ENCODE measurements around the gene MAZ.
"Not testable (repeated sequence)": the region's sequence is repeated elsewhere in the genome, so short reads cannot be mapped to it uniquely, and the experiment has no call there.

MAZ gene

GRCh38 chr16:29825145-29826044, 19.1 kb downstream of the MAZ start:
- peak; percentile 81 for DNase-seq

- DNase-seq = no peak
These were observed 20.0 kb downstream of the MAZ start for GRCh38 chr16:29826342-29826695.

- DNase-seq = no peak
These were observed 24.4 kb downstream of the MAZ start for GRCh38 chr16:29830774-29831173.

- DNase-seq = no peak
These were observed 25.2 kb downstream of the MAZ start for GRCh38 chr16:29831490-29831889.

- DNase-seq = not testable (repeated sequence)
These were observed 26.9 kb downstream of the MAZ start for GRCh38 chr16:29833219-29833618.

GRCh38 chr16:29834079-29834478, 27.8 kb downstream of the MAZ start:
- DNase-seq = no peak

GRCh38 chr16:29835926-29836325, 29.6 kb downstream of the MAZ start:
- DNase-seq = no peak

GRCh38 chr16:29836623-29837022, 30.3 kb downstream of the MAZ start:
- DNase-seq = no peak

GRCh38 chr16:29837841-29838240, 31.5 kb downstream of the MAZ start:
- no peak for DNase-seq

GRCh38 chr16:29839822-29840221, 33.5 kb downstream of the MAZ start:
- no peak for DNase-seq

- DNase-seq = no peak
These were observed 33.9 kb downstream of the MAZ start for GRCh38 chr16:29840240-29840639.

GRCh38 chr16:29841631-29842030, 35.3 kb downstream of the MAZ start:
- DNase-seq = no peak

GRCh38 chr16:29842732-29843346, 36.5 kb downstream of the MAZ start:
- DNase-seq = no peak

- no peak for DNase-seq
These were observed 37.6 kb downstream of the MAZ start for GRCh38 chr16:29843931-29844330.

GRCh38 chr16:29844575-29845331, 38.4 kb downstream of the MAZ start:
- no peak for DNase-seq

GRCh38 chr16:29845656-29846055, 39.3 kb downstream of the MAZ start:
- DNase-seq = no peak

- DNase-seq = peak; percentile 45
These were observed 42.3 kb downstream of the MAZ start for GRCh38 chr16:29848420-29849297.

- no peak for DNase-seq
These were observed 43.2 kb downstream of the MAZ start for GRCh38 chr16:29849505-29849904.

- DNase-seq = no peak
These were observed 44.7 kb downstream of the MAZ start for GRCh38 chr16:29850998-29851397.

- DNase-seq = no peak
These were observed 46.3 kb downstream of the MAZ start for GRCh38 chr16:29852654-29853053.

- DNase-seq = no peak
These were observed 48.3 kb downstream of the MAZ start for GRCh38 chr16:29854520-29855100.

GRCh38 chr16:29857133-29857760, 50.9 kb downstream of the MAZ start:
- DNase-seq = peak; percentile 12
